Activated T-helper 2 cell treated with anti-CD3 and anti-CD28 coated beads, Interferon-gamma antibody, Interleukin-2, Interleukin-4, amounts not matched to agents 10 μg/mL and 5 μg/mL and 100 μg/mL, durations not matched to agents 14 hours and 24 hours and 36 hours (primary cell): ENCODE results near the gene ZNF439. TPM values are rescaled to one million over a fixed set of nuclear protein-coding genes. Genes with fewer than 3 reads are reported as not detected.
"Not testable (repeated sequence)": the region's sequence is repeated elsewhere in the genome, so short reads cannot be mapped to it uniquely, and the experiment has no call there.

ENCODE experiments used
- DNase-seq: peaks from one replicate; pipeline ENCODE4 v3.0.0; 2021; ENCODE audit warnings: low spot score
- H3K27ac Mint-ChIP-seq: one replicate; pipeline ENCODE4 v1.8.0; 2021; ENCODE audit warnings: mixed read lengths
- H3K27me3 Mint-ChIP-seq: one replicate; pipeline ENCODE4 v1.8.0; 2021; ENCODE audit warnings: low read depth, mixed read lengths
- H3K36me3 Mint-ChIP-seq: one replicate; pipeline ENCODE4 v1.8.0; 2021; ENCODE audit warnings: low read depth, mixed read lengths
- H3K4me1 Mint-ChIP-seq: one replicate; pipeline ENCODE4 v1.8.0; 2021; ENCODE audit warnings: low read depth, mixed read lengths
- H3K4me3 Mint-ChIP-seq: one replicate; pipeline ENCODE4 v1.8.0; 2021; ENCODE audit warnings: low read depth, mild to moderate bottlenecking, moderate library complexity, mixed read lengths
- H3K9me3 Mint-ChIP-seq: one replicate; pipeline ENCODE4 v1.8.0; 2021; ENCODE audit warnings: mixed read lengths
- intact Hi-C: fragments of 100-400 bp; cut with micrococcal nuclease; formaldehyde crosslinking; loops from one replicate; pipeline ENCODE4 v1.15.1; 2023
- total RNA-seq: library from RNA; stranded (reverse); gene quantifications from 2 replicates; pipeline ENCODE4 v1.2.3, GENCODE V29; 2022

Gene ZNF439
- total RNA-seq, 1 donor from 2014 or later: 4.3 TPM

- H3K4me3 Mint-ChIP-seq: no peak overlapping the region
- peaks cover 10% of the 10 kb centered on the region for H3K9me3 Mint-ChIP-seq
- intact Hi-C loops: loop anchor here (2.0 kb wide), 3 partner anchors 44 to 260 kb away; partner anchors contain the start of genes ZNF20 and ZNF700
- no peak for DNase-seq
- H3K36me3 Mint-ChIP-seq: no peaks in the 10 kb centered on the region
- H3K4me1 Mint-ChIP-seq: peaks cover 1% of the 10 kb centered on the region
- H3K27me3 Mint-ChIP-seq: peaks cover 3% of the 10 kb centered on the region
- no peak overlapping the region for H3K27ac Mint-ChIP-seq
Observed at GRCh38 chr19:11880598-11880997, 32.1 kb downstream of the ZNF439 start.

DNA sequence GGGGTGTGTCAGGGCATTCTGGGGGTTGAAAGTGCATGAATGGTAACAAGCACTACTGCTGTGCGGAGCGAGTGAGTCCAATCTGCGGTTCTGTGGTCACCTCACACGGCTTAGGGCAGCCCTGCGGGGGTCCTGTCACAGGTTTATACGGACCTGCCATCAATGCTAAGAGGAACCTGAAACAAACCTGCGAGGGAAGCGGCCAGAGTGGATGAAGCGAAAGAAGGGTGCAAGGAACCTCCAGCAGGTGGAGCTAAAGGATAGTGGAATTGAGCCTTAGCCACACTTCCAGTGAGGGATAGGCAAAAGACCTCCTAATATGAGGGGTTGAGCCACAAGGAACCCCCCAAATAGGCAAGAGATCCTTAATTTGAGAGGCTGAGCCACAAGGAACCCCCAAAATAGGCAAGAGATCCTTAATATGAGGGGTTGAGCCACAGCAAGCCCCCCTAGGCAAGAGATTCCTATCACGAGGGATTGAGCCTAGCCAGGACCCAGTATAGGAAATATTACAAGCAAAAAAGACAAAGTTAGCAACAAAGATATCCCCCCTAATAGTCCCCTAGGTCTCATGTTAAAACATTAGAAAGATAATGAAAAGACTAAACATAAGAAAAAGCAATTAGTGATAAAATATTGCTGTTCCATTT, 32.8 kb downstream of the ZNF439 start:
- Mint-ChIP-seq H3K27me3 (peaks cover 3% of the 10 kb centered on the region), H3K36me3 (no peaks in the 10 kb centered on the region), H3K9me3 (peaks cover 12% of the 10 kb centered on the region), H3K27ac (no peak overlapping the region), H3K4me1 (peaks cover 1% of the 10 kb centered on the region), H3K4me3 (no peak overlapping the region)
- peak; percentile 48 for DNase-seq
- intact Hi-C loops: loop anchor here (2.0 kb wide), 3 partner anchors 44 to 260 kb away; partner anchors contain the start of genes ZNF20 and ZNF700

DNA sequence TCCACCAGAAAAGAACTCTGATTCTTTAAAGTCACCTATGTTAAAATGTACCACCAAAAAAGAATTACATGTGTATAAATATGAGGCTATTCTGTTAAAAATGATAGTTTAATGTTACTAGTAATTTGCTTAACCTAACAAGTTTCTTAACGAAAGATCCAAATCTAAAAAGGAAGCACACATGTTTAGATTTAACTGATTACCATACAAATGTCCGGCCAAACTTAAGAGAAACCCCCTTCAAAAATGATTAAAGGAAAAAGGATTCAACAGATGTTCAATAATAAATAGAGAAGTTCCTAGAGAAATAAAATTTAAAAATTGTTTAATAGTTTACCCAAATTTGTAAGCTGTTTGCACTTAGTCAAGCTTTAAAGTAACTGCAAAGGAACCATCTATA, 34.1 kb downstream of the ZNF439 start:
- intact Hi-C loops: no loop called here
- no peak for DNase-seq
- no peak overlapping the region for H3K27ac Mint-ChIP-seq

DNA sequence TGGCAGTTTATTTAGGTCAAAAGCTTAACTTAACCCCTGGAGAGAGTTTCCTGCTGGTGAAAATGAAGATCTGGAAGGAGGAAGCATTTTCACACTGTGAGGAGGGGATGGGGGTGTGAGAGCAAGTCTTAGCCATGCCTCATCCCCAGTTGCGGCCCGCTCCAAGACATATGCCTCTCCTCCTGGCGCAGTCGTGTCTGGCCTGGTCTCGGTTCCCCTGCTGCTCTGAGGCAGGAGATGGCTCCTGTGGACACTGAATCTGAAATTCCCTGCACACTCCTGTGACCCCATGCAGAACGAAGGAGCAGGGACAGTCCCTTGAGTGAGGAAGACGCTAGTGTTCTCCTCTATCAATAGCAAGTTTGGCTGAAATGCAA, 38.7 kb downstream of the ZNF439 start:
- Mint-ChIP-seq H3K36me3 (peaks cover 5% of the 10 kb centered on the region), H3K9me3 (peaks cover 4% of the 10 kb centered on the region), H3K4me3 (peak overlapping the region; percentile 85), H3K4me1 (peaks cover 15% of the 10 kb centered on the region), H3K27me3 (peaks cover 2% of the 10 kb centered on the region), H3K27ac (no peak overlapping the region)
- intact Hi-C loops: no loop called here
- no peak for DNase-seq

More for the DNA sequence above, 34.1 kb downstream of the ZNF439 start:
- Mint-ChIP-seq H3K9me3 (peaks cover 11% of the 10 kb centered on the region), H3K4me3 (no peak overlapping the region), H3K27me3 (peaks cover 3% of the 10 kb centered on the region), H3K36me3 (no peaks in the 10 kb centered on the region), H3K4me1 (peaks cover 5% of the 10 kb centered on the region)

GRCh38 chr19:11887611-11888531, 39.3 kb downstream of the ZNF439 start, which contains the start of gene ZNF69:
TSS of gene ZNF69 (plus strand) at chr19:11887782. CDS start at chr19:11887924, 142 bp downstream.
- H3K27ac Mint-ChIP-seq: peak within 1 kb of the TSS; percentile 73
- peaks cover 15% of the 10 kb centered on the region for H3K4me1 Mint-ChIP-seq
- H3K36me3 Mint-ChIP-seq: peaks cover 5% of the 10 kb centered on the region
- H3K9me3 Mint-ChIP-seq: peaks cover 4% of the 10 kb centered on the region
- intact Hi-C loops: no loop called here
- DNase-seq: peak; percentile 42
- no peaks in the 10 kb centered on the region for H3K27me3 Mint-ChIP-seq
- peak within 1 kb of the TSS; percentile 85 for H3K4me3 Mint-ChIP-seq

- intact Hi-C loops, H3K27me3 Mint-ChIP-seq, H3K27ac Mint-ChIP-seq, DNase-seq, H3K4me3 Mint-ChIP-seq: not testable (repeated sequence)
- Mint-ChIP-seq H3K36me3 (peaks cover 19% of the 10 kb centered on the region), H3K4me1 (peaks cover 15% of the 10 kb centered on the region), H3K9me3 (peaks cover 21% of the 10 kb centered on the region)
Observed at GRCh38 chr19:11889901-11890300, 41.4 kb downstream of the ZNF439 start.

DNA sequence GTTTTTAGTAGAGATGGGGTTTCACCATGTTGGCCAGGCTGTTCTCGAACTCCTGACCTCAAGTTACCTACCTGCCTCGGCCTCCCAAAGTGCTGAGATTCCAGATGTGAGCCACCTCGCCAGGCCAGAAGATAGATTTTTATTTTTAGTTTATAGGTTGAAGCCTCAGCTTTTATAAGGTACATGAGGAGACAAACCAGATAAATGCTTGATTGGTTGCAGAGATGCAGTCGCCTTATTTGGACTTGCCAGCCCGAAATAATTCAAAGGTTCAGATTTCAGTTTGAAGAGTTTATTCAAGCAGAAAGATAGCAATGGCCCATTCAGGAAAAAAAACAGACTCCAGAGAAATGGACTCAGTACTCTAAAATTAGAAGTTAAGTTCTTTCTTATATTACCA, 42.1 kb downstream of the ZNF439 start:
- Mint-ChIP-seq H3K27ac (no peak overlapping the region), H3K27me3 (no peaks in the 10 kb centered on the region), H3K4me3 (no peak overlapping the region), H3K4me1 (peaks cover 15% of the 10 kb centered on the region), H3K36me3 (peaks cover 25% of the 10 kb centered on the region), H3K9me3 (peaks cover 28% of the 10 kb centered on the region)
- intact Hi-C loops: no loop called here
- DNase-seq: no peak

GRCh38 chr19:11894851-11895250, 46.3 kb downstream of the ZNF439 start:
- intact Hi-C loops: no loop called here
- no peak overlapping the region for H3K27ac Mint-ChIP-seq

DNA sequence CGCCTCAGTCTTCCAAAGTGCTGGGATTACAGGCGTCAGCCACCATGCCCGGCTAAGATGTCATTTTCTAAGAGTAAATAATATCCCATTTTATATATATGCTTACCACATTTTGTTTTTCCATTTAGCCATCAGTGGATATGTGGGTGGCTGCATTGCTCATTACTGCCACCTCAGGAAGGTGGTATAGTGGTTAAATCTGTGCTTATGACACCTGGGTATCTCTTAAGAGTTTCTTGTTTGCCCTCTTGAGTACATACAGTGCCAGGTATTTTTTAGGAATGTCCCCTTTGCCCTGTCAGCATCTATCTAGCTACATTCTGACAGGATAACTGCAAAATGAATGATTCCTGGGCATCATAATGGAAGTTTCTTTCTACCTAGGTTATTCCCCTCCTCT, 53.7 kb downstream of the ZNF439 start:
- H3K4me3 Mint-ChIP-seq: no peak overlapping the region
- H3K27ac Mint-ChIP-seq: no peak overlapping the region
- intact Hi-C loops: no loop called here
- H3K27me3 Mint-ChIP-seq: no peaks in the 10 kb centered on the region
- no peak for DNase-seq
- peaks cover 50% of the 10 kb centered on the region for H3K36me3 Mint-ChIP-seq
- no peaks in the 10 kb centered on the region for H3K4me1 Mint-ChIP-seq
- peaks cover 70% of the 10 kb centered on the region for H3K9me3 Mint-ChIP-seq

More at GRCh38 chr19:11894851-11895250, 46.3 kb downstream of the ZNF439 start:
- H3K36me3 Mint-ChIP-seq: peaks cover 30% of the 10 kb centered on the region
- no peaks in the 10 kb centered on the region for H3K4me1 Mint-ChIP-seq
- no peak for DNase-seq
- H3K9me3 Mint-ChIP-seq: peaks cover 41% of the 10 kb centered on the region
- H3K27me3 Mint-ChIP-seq: no peaks in the 10 kb centered on the region
- no peak overlapping the region for H3K4me3 Mint-ChIP-seq

- no peaks in the 10 kb centered on the region for H3K4me1 Mint-ChIP-seq
- intact Hi-C loops: no loop called here
- no peak overlapping the region for H3K27ac Mint-ChIP-seq
- H3K4me3 Mint-ChIP-seq: no peak overlapping the region
- no peak for DNase-seq
- H3K9me3 Mint-ChIP-seq: peaks cover 76% of the 10 kb centered on the region
- peaks cover 42% of the 10 kb centered on the region for H3K36me3 Mint-ChIP-seq
- no peaks in the 10 kb centered on the region for H3K27me3 Mint-ChIP-seq
Observed at GRCh38 chr19:11905928-11906327, 57.4 kb downstream of the ZNF439 start.

DNA sequence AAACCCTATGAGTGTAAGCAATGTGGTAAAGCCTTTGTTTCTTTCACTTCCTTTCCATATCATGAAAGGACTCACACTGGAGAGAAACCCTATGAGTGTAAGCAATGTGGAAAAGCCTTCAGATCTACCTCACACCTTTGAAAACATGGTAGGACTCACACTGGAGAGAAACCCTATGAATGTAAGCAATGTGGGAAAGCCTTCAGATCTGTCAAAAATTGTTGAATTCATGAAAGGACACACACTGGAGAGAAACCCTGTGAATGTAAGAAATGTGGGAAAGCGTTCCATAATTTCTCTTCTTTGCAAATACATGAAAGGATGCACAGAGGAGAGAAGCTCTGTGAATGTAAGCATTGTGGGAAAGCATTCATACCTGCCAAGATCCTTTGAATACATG, 63.4 kb downstream of the ZNF439 start:
- intact Hi-C loops, H3K4me3 Mint-ChIP-seq, H3K27me3 Mint-ChIP-seq, H3K4me1 Mint-ChIP-seq, DNase-seq, H3K27ac Mint-ChIP-seq: not testable (repeated sequence)
- H3K9me3 Mint-ChIP-seq: peaks cover 54% of the 10 kb centered on the region
- H3K36me3 Mint-ChIP-seq: peaks cover 11% of the 10 kb centered on the region

GRCh38 chr19:11914417-11915051, 66.0 kb downstream of the ZNF439 start:
- H3K36me3 Mint-ChIP-seq, intact Hi-C loops, H3K27ac Mint-ChIP-seq, H3K27me3 Mint-ChIP-seq, H3K4me1 Mint-ChIP-seq, DNase-seq, H3K4me3 Mint-ChIP-seq: not testable (repeated sequence)
- peaks cover 44% of the 10 kb centered on the region for H3K9me3 Mint-ChIP-seq
